Measurements from ENCODE around the gene PICK1. TPM values are rescaled to one million over a fixed set of nuclear protein-coding genes. Genes with fewer than 3 reads are reported as not detected.

PICK1 gene
- total and polyA plus RNA-seq, 10 of the 15 experiments (the other 5 are each of a cell fraction or from before 2014, with no cell fraction given) = 0.07 to 19.2 (median 10.9) TPM

GRCh38 chr22:38031491-38031890 lies 25.7 kb upstream of the PICK1 start (continued):
- TF ChIP-seq RAD21 (IDR thresholded peaks at IDR 0.05; ENCODE audit: insufficient read depth, low read depth, low read length) (no peak), KLF5 (IDR thresholded peaks at IDR 0.05; ENCODE audit: partially characterized antibody) (no peak), BRCA1 (IDR thresholded peaks at IDR 0.05; ENCODE audit: low read depth, low read length) (no peak)

GRCh38 chr22:38032681-38033521 lies 24.3 kb upstream of the PICK1 start:
- SMC1A ChIA-PET (ENCODE audit: uncharacterized antibody, unreplicated experiment) = interaction anchor here (0.8 kb wide), 1 partner anchor 19 kb away, joined by 3 read pairs; no protein-coding TSS in a partner anchor
- POLR2A ChIA-PET = interaction anchor here (0.6 kb wide), 1 partner anchor 131 kb away, joined by 3 read pairs; no protein-coding TSS in a partner anchor

More at GRCh38 chr22:38032681-38033521, 24.3 kb upstream of the PICK1 start:
- Histone ChIP-seq H3K79me2 (ENCODE audit: control insufficient read depth, insufficient read depth, low read length) (no peaks in the 10 kb centered on the region), H4K20me1 (ENCODE audit: control insufficient read depth, insufficient read depth) (no peaks in the 10 kb centered on the region), H2AFZ (ENCODE audit: control insufficient read depth, low read depth, low read length) (no peak overlapping the region), H3K27me3 (replicated peaks in 1 of 2; ENCODE audit: control insufficient read depth in 2 of 2, insufficient read depth in 2 of 2, low read length in 1 of 2) (no peaks in the 10 kb centered on the region; a peak in 1 of 4 replicates), H3K27ac (ENCODE audit: control insufficient read depth, insufficient read depth) (no peak overlapping the region), H3K9me3 (replicated peaks; ENCODE audit: control insufficient read depth, insufficient read depth, low read length) (no peaks in the 10 kb centered on the region), H3K9ac (ENCODE audit: control insufficient read depth, insufficient read depth, low read length) (no peak overlapping the region), H3K4me1 (ENCODE audit: control insufficient read depth, insufficient read depth, low read length) (peaks cover 7% of the 10 kb centered on the region; the same call in 1 of the 2 replicates), H3K36me3 (ENCODE audit: control insufficient read depth in 2 of 2, insufficient read depth in 2 of 2, low read length in 1 of 2) (no peaks in the 10 kb centered on the region), H3K4me2 (ENCODE audit: control insufficient read depth, insufficient read depth) (no peak overlapping the region), H3K4me3 (no peak overlapping the region)
- ATAC-seq (no peak), FAIRE-seq (no peak), DNase-seq (ENCODE audit: low read depth, low spot score) (no peak)
- TF ChIP-seq ZNF384 (IDR thresholded peaks at IDR 0.05; ENCODE audit: borderline replicate concordance, low read depth, low read length) (no peak), NBN (IDR thresholded peaks at IDR 0.05) (no peak), NR2C1 (IDR thresholded peaks at IDR 0.05) (no peak), NR2C2 (IDR thresholded peaks at IDR 0.05; ENCODE audit: borderline replicate concordance, control insufficient read depth, insufficient read length, low read depth) (no peak), CBX3 (IDR thresholded peaks at IDR 0.05; ENCODE audit: borderline replicate concordance, low read depth) (no peak)
- ChIA-PET CTCF (interaction anchor here (0.6 kb wide), 1 partner anchor 17 kb away, joined by 3 read pairs; no protein-coding TSS in a partner anchor), RAD21 (ENCODE audit: unreplicated experiment) (interaction anchor here (1.0 kb wide), 1 partner anchor 19 kb away, joined by 3 read pairs; no protein-coding TSS in a partner anchor)
- WGBS (ENCODE audit: insufficient coverage, insufficient replicate concordance, low lambda C conversion rate, missing lambda C conversion rate) = 46% methylated on average over 19 of the region's 19 CpGs
- intact Hi-C loops (cut with micrococcal nuclease; ENCODE audit: unreplicated experiment) = no loop called here
- in situ Hi-C loops (cut with MboI) = no loop called here
- BruUV-seq (replicated peaks) = no TSS peak
